SK-N-SH treated with all-trans-retinoic acid at 6 μM for 48 hours (cell line): ENCODE data around the gene HS6ST3.

Experiments used
- ARNTL ChIP-seq: fragments of 450-650 bp; formaldehyde crosslinking; IDR thresholded peaks from 2 replicates; pipeline ENCODE4 v1.5.0; 2020; ENCODE audit warnings: low read depth, mild to moderate bottlenecking, moderate library complexity, borderline replicate concordance
- ISL1 ChIP-seq: fragments of 250-450 bp; sonication (Bioruptor Pico); IDR thresholded peaks from 2 replicates; pipeline ENCODE4 v2.1.2; 2022; ENCODE audit warnings: mild to moderate bottlenecking, moderate library complexity
- RARB ChIP-seq: fragments of 250-450 bp; sonication (Bioruptor Pico); IDR thresholded peaks from 2 replicates; pipeline ENCODE4 v1.8.0; 2021; ENCODE audit warnings: mild to moderate bottlenecking, moderate library complexity
- SNAI2 ChIP-seq: fragments of 250-450 bp; sonication (Bioruptor Pico); IDR thresholded peaks from 2 replicates; pipeline ENCODE4 v1.5.0; 2020; ENCODE audit warnings: mild to moderate bottlenecking, moderate library complexity
- TCF4 ChIP-seq: fragments of 250-450 bp; sonication (Bioruptor Pico); IDR thresholded peaks from 2 replicates; pipeline ENCODE4 v1.8.0; 2021; ENCODE audit warnings: mild to moderate bottlenecking, moderate library complexity, borderline replicate concordance
- TOX ChIP-seq: fragments of 250-450 bp; sonication (Bioruptor Pico); IDR thresholded peaks from 2 replicates; pipeline ENCODE4 v1.8.0; 2021; ENCODE audit warnings: mild to moderate bottlenecking, moderate library complexity, borderline replicate concordance
- ZFP3 ChIP-seq: fragments of 250-450 bp; sonication (Bioruptor Pico); IDR thresholded peaks from 2 replicates; pipeline ENCODE4 v1.5.0; 2020; ENCODE audit warnings: mild to moderate bottlenecking, moderate library complexity
- ZNF70 ChIP-seq: fragments of 450-650 bp; formaldehyde crosslinking; IDR thresholded peaks from 2 replicates; pipeline ENCODE4 v1.5.0; 2020; ENCODE audit warnings: mild to moderate bottlenecking, moderate library complexity
- ZNF8 ChIP-seq: fragments of 450-650 bp; formaldehyde crosslinking; IDR thresholded peaks from 2 replicates; pipeline ENCODE4 v1.5.0; 2020; ENCODE audit warnings: mild to moderate bottlenecking, moderate library complexity
- TF ChIP-seq, protein P1 (sequence below): fragments of 250-450 bp; sonication (Bioruptor Pico); IDR thresholded peaks from 2 replicates; pipeline ENCODE4 v1.8.0; 2020; ENCODE audit warnings: mild to moderate bottlenecking, moderate library complexity, borderline replicate concordance
- TF ChIP-seq, protein P2 (sequence below): fragments of 250-450 bp; sonication (Bioruptor Pico); IDR thresholded peaks from 2 replicates; pipeline ENCODE4 v1.5.0; 2020; ENCODE audit warnings: mild to moderate bottlenecking, moderate library complexity

DNA sequence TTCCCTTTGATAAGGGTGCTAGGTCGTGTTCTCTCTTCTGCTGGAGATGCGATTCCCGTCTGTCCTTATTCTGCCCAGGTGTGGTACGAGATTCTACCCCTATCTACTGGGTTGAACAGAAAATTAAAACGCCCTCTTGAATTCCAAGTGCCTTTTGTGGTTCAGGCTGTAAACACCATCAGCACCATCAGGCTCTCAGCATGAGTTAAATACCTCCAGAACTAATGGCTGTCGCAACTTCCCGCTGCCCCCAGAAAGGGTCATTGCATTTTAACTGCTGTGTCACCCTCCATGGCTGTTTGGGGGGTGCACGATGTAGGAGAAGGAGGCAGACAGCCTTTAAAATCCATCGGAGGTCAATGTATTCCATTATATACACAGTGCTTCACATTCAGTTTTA is 727.0 kb downstream of the HS6ST3 start:
- TF ChIP-seq, protein P1, sequence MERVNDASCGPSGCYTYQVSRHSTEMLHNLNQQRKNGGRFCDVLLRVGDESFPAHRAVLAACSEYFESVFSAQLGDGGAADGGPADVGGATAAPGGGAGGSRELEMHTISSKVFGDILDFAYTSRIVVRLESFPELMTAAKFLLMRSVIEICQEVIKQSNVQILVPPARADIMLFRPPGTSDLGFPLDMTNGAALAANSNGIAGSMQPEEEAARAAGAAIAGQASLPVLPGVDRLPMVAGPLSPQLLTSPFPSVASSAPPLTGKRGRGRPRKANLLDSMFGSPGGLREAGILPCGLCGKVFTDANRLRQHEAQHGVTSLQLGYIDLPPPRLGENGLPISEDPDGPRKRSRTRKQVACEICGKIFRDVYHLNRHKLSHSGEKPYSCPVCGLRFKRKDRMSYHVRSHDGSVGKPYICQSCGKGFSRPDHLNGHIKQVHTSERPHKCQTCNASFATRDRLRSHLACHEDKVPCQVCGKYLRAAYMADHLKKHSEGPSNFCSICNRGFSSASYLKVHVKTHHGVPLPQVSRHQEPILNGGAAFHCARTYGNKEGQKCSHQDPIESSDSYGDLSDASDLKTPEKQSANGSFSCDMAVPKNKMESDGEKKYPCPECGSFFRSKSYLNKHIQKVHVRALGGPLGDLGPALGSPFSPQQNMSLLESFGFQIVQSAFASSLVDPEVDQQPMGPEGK: no peak
- TF ChIP-seq SNAI2 (CRISPR knock-in tag): no peak
- TF ChIP-seq ZFP3 (CRISPR knock-in tag): no peak
- no peak for TF ChIP-seq TOX (CRISPR knock-in tag)
- TF ChIP-seq RARB (CRISPR knock-in tag): no peak
- TF ChIP-seq ZNF70 (CRISPR knock-in tag): no peak
- TF ChIP-seq ARNTL (CRISPR knock-in tag): no peak
- TF ChIP-seq TCF4 (CRISPR knock-in tag): no peak
- TF ChIP-seq, protein P2, sequence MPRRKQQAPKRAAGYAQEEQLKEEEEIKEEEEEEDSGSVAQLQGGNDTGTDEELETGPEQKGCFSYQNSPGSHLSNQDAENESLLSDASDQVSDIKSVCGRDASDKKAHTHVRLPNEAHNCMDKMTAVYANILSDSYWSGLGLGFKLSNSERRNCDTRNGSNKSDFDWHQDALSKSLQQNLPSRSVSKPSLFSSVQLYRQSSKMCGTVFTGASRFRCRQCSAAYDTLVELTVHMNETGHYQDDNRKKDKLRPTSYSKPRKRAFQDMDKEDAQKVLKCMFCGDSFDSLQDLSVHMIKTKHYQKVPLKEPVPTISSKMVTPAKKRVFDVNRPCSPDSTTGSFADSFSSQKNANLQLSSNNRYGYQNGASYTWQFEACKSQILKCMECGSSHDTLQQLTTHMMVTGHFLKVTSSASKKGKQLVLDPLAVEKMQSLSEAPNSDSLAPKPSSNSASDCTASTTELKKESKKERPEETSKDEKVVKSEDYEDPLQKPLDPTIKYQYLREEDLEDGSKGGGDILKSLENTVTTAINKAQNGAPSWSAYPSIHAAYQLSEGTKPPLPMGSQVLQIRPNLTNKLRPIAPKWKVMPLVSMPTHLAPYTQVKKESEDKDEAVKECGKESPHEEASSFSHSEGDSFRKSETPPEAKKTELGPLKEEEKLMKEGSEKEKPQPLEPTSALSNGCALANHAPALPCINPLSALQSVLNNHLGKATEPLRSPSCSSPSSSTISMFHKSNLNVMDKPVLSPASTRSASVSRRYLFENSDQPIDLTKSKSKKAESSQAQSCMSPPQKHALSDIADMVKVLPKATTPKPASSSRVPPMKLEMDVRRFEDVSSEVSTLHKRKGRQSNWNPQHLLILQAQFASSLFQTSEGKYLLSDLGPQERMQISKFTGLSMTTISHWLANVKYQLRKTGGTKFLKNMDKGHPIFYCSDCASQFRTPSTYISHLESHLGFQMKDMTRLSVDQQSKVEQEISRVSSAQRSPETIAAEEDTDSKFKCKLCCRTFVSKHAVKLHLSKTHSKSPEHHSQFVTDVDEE (CRISPR knock-in tag): no peak
- no peak for TF ChIP-seq ZNF8 (CRISPR knock-in tag)
- TF ChIP-seq ISL1 (CRISPR knock-in tag): no peak
